ENCODE results near the gene GOLGA6D. TPM values are rescaled to one million over a fixed set of nuclear protein-coding genes. Genes with fewer than 3 reads are reported as not detected.
"Not testable (repeated sequence)": the region's sequence is repeated elsewhere in the genome, so short reads cannot be mapped to it uniquely, and the experiment has no call there.

Gene GOLGA6D
- total RNA-seq, 2 donors from 2014 or later = not detected

DNA sequence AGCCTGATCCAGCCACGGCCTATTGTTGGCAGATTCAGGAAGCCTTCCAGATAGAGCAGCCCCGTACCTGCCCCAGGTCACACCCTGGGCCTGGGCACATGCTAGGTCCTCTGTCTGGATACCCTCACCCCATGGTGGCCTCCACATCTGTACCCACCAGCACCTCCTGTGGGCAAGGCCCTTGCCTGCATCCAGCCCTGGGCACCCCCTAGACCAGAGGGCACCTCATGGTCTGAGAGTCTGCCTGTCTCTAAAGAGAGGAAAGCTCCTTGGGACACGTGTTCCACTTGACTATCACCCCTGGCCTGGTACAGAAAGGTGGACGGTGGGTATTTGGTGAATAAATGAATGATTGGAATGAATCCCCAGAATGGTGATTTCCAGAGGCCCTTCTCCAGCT is 44.4 kb downstream of the GOLGA6D start:
- no peaks in the 10 kb centered on the region for H3K27me3 ChIP-seq (replicated peaks; ENCODE audit: insufficient read depth)
- ATAC-seq (ENCODE audit: insufficient number of reproducible peaks, low FRiP score, low read depth) (no peak), DNase-seq (ENCODE audit: low spot score) (no peak)
- no peak overlapping the region for H3K27ac ChIP-seq
- TF ChIP-seq, protein P1, sequence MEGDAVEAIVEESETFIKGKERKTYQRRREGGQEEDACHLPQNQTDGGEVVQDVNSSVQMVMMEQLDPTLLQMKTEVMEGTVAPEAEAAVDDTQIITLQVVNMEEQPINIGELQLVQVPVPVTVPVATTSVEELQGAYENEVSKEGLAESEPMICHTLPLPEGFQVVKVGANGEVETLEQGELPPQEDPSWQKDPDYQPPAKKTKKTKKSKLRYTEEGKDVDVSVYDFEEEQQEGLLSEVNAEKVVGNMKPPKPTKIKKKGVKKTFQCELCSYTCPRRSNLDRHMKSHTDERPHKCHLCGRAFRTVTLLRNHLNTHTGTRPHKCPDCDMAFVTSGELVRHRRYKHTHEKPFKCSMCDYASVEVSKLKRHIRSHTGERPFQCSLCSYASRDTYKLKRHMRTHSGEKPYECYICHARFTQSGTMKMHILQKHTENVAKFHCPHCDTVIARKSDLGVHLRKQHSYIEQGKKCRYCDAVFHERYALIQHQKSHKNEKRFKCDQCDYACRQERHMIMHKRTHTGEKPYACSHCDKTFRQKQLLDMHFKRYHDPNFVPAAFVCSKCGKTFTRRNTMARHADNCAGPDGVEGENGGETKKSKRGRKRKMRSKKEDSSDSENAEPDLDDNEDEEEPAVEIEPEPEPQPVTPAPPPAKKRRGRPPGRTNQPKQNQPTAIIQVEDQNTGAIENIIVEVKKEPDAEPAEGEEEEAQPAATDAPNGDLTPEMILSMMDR (IDR thresholded peaks at IDR 0.05) = no peak
- H3K36me3 ChIP-seq = no peaks in the 10 kb centered on the region
- no peak overlapping the region for H3K4me3 ChIP-seq
- H3K4me1 ChIP-seq (ENCODE audit: control insufficient read depth in 1 of 2, low read depth in 2 of 2) = no peaks in the 10 kb centered on the region
- no peaks in the 10 kb centered on the region for H3K9me3 ChIP-seq

DNA sequence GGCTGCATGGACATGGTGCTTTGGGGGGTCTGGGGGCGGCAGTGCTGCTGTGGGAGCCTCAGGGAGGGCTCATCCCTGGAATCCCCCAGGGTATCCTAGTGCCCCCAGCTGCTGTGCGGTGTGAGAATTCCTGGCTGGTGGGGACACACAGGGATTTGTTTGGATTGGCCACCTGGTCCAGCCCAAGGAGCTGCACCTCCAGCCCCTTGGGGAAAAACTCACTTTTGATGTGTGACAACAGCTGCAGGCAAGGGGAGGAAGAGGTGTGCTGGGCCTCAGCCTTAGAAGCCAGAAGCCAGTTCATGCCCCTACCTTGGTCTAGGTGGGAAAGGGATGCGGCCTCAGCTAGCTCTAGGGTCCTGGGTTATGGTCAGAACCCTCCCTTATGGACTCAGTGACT is 44.9 kb downstream of the GOLGA6D start:
- Histone ChIP-seq H3K27me3 (replicated peaks; ENCODE audit: insufficient read depth) (no peaks in the 10 kb centered on the region), H3K27ac (no peak overlapping the region), H3K36me3 (no peaks in the 10 kb centered on the region), H3K4me1 (ENCODE audit: control insufficient read depth in 1 of 2, low read depth in 2 of 2) (no peaks in the 10 kb centered on the region), H3K4me3 (no peak overlapping the region), H3K9me3 (no peaks in the 10 kb centered on the region)
- DNase-seq (ENCODE audit: low spot score) (no peak), ATAC-seq (ENCODE audit: insufficient number of reproducible peaks, low FRiP score, low read depth) (no peak)
- TF ChIP-seq, protein P1 (IDR thresholded peaks at IDR 0.05) = no peak

DNA sequence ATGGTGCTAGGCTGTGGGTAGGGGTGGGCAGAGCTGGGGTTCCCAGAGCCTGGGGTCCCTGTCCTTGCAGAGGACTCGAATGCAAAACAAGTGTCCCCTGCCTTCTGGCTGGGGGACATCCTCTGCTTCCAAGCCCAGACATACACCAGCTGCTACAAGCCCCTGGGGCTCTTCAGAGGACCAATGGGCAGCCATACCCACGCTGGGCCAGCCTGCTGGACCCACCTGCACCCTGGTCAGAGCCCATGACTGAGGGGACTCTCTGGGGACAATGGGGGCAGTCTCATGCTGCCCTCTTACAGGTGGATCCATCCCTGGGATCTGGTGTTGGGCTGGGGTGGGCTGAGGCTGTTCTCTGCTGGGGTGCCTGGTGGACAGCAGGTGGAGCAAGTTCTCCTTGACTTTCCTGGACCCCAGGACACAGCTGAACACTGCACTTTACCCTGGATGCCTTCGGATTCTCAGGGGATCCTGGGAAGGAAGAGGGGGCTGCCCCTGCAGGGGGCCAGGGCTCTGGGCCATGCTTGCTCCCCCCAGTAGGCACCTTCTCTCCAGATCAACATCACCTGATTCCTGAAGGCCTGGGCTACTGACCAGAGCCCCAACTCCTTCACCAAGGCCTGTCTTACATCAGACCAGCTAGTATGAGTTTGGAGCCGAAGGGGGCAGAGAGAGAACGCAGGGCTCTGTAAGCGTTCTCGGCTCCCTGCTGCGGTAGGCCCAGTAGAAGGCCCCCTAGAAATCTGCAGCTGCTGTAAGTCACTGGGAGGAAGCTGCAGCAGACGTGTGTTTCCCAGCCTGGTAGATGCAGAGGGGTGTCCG is 46.1 kb downstream of the GOLGA6D start:
- Histone ChIP-seq H3K9me3 (no peaks in the 10 kb centered on the region), H3K27ac (no peak overlapping the region), H3K27me3 (replicated peaks; ENCODE audit: insufficient read depth) (no peaks in the 10 kb centered on the region), H3K36me3 (no peaks in the 10 kb centered on the region), H3K4me1 (ENCODE audit: control insufficient read depth in 1 of 2, low read depth in 2 of 2) (no peaks in the 10 kb centered on the region), H3K4me3 (no peak overlapping the region)
- DNase-seq (ENCODE audit: low spot score) (no peak), ATAC-seq (ENCODE audit: insufficient number of reproducible peaks, low FRiP score, low read depth) (no peak)
- TF ChIP-seq, protein P1 (IDR thresholded peaks at IDR 0.05) = no peak

DNA sequence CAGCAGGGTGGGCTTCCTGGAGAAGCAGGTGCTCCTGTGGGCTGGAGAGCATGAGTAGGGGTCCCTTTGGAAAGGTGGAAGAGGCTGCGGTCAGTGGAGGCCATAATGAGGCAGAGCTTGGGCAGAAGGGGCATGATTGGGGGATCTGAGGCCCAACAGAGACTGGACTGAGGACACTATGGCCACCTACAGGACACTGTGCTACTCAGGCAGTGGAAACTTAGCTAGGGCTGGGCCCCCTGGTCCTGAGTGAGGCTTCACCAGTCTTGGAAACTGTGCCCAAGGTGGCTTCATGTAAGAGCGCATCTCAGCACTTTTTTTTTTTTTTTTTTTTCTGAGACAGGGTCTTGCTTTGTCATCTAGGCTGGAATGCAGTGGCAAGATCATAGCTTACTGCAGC is 46.9 kb downstream of the GOLGA6D start:
- Histone ChIP-seq H3K27me3 (replicated peaks; ENCODE audit: insufficient read depth) (no peaks in the 10 kb centered on the region), H3K4me3 (no peak overlapping the region), H3K36me3 (no peaks in the 10 kb centered on the region), H3K4me1 (ENCODE audit: control insufficient read depth in 1 of 2, low read depth in 2 of 2) (no peaks in the 10 kb centered on the region), H3K9me3 (no peaks in the 10 kb centered on the region), H3K27ac (no peak overlapping the region)
- TF ChIP-seq, protein P1 (IDR thresholded peaks at IDR 0.05) = no peak
- no peak for DNase-seq (ENCODE audit: low spot score)
- no peak for ATAC-seq (ENCODE audit: insufficient number of reproducible peaks, low FRiP score, low read depth)

DNA sequence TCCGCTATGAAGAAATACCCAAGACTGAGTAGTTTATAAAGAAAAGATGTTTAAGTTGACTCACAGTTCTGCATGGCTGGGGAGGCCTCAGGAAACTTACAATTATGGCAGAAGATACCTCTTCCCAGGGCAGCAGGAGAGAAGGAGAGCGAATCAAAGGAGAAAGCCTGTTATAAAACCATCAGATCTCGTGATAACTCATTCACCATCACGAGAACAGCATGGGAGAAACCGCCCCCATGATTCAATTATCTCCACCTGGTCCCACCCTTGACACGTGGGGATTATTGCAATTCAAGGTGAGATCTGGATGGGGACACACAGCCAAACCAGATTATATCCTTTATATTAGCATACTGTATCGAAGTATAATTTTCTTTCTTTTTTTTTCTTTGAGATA is 49.5 kb downstream of the GOLGA6D start:
- not testable (repeated sequence) for DNase-seq (ENCODE audit: low spot score); H3K36me3 ChIP-seq; ATAC-seq (ENCODE audit: insufficient number of reproducible peaks, low FRiP score, low read depth); H3K9me3 ChIP-seq; H3K27ac ChIP-seq; H3K4me3 ChIP-seq; H3K27me3 ChIP-seq (replicated peaks; ENCODE audit: insufficient read depth)
- peaks cover 7 to 15% of the 10 kb centered on the region in 2 donors for H3K4me1 ChIP-seq (ENCODE audit: control insufficient read depth in 1 of 2, low read depth in 2 of 2)

DNA sequence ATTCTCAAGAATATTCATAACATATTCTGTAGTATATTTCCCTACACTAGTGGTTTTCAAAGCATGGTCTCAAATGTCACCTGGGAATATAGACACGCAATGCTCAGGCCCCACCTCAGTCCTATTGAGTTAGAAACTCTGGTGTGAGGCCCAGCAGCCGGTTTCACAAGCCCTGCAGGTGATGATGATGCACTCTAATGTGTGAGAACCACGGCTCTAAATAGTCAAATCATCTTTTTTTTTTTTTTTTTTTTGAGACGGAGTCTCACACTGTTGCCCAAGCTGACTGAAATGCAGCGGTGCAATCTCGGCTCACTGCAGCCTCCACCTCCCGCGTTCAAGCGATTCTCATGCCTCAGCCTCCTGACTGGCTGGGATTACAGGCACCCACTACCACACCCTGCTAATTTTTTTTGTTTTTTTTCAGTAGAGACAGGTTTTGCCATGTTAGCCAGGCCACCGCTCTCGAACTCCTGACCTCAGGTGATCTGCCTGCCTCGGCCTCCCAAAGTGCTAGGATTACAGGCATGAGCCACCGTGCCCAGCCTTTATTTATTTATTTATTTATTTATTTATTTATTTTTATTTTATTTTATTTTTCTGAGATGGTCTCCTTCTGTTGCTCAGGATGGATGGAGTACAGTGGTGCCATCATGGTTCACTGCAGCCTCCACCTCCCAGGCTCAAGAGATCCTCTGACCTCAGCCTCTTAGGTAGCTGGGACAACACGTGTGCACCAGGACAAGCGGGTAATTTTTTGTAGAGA is 51.2 kb downstream of the GOLGA6D start:
- not testable (repeated sequence) for H3K27me3 ChIP-seq (replicated peaks; ENCODE audit: insufficient read depth); H3K4me3 ChIP-seq; H3K9me3 ChIP-seq; H3K36me3 ChIP-seq; ATAC-seq (ENCODE audit: insufficient number of reproducible peaks, low FRiP score, low read depth); DNase-seq (ENCODE audit: low spot score); H3K27ac ChIP-seq
- H3K4me1 ChIP-seq (ENCODE audit: control insufficient read depth in 1 of 2, low read depth in 2 of 2) = peaks cover 7 to 17% of the 10 kb centered on the region in 2 donors

Measured in thoracic aorta (tissue), 2 donors.